NCI-H1092 treated with DMSO at 0.1 percent for 48 hours (cell line): ENCODE data around the gene NFIX.
"Not testable (repeated sequence)": the region's sequence is repeated elsewhere in the genome, so short reads cannot be mapped to it uniquely, and the experiment has no call there.

Source experiments
- DNase-seq: peaks from one replicate; lab custom pipeline; 2025; lab: John Stamatoyannopoulos, UW

Gene NFIX

GRCh38 chr19:12957389-12957952, 37.8 kb upstream of the NFIX start:
- DNase-seq: not testable (repeated sequence)

- DNase-seq: no peak
These were observed 35.8 kb upstream of the NFIX start for GRCh38 chr19:12959481-12959880.

GRCh38 chr19:12965017-12965811, 30.1 kb upstream of the NFIX start:
- peak; percentile 83 for DNase-seq

GRCh38 chr19:12965812-12966135, 29.5 kb upstream of the NFIX start:
- no peak for DNase-seq

- DNase-seq: no peak
These were observed 27.4 kb upstream of the NFIX start for GRCh38 chr19:12967907-12968306.

GRCh38 chr19:12969292-12969988, 25.8 kb upstream of the NFIX start, which contains the start of gene DAND5:
Gene DAND5 (plus strand): TSS chr19:12969576. CDS start chr19:12969661, 85 bp downstream.
- DNase-seq: peak; percentile 42

- DNase-seq: no peak
These were observed 25.0 kb upstream of the NFIX start for GRCh38 chr19:12970070-12970820.

- no peak for DNase-seq
These were observed 22.0 kb upstream of the NFIX start for GRCh38 chr19:12973236-12973635.

- peak; percentile 31 for DNase-seq
These were observed 20.7 kb upstream of the NFIX start for GRCh38 chr19:12974301-12975220.

- DNase-seq: peak; percentile 29
These were observed 20.0 kb upstream of the NFIX start for GRCh38 chr19:12975221-12975741.

GRCh38 chr19:12976109-12976508, 19.2 kb upstream of the NFIX start:
- DNase-seq: not testable (repeated sequence)

GRCh38 chr19:12979974-12980373, 15.3 kb upstream of the NFIX start:
- no peak for DNase-seq

- DNase-seq: no peak
These were observed 12.6 kb upstream of the NFIX start for GRCh38 chr19:12982648-12983047.

- peak; percentile 40 for DNase-seq
These were observed 12.2 kb upstream of the NFIX start for GRCh38 chr19:12983091-12983490.

GRCh38 chr19:12983542-12984142, 11.6 kb upstream of the NFIX start:
- peak; percentile 76 for DNase-seq

- no peak for DNase-seq
These were observed 11.1 kb upstream of the NFIX start for GRCh38 chr19:12984143-12984627.

- no peak for DNase-seq
These were observed 10.6 kb upstream of the NFIX start for GRCh38 chr19:12984683-12985048.

- no peak for DNase-seq
These were observed 10.1 kb upstream of the NFIX start for GRCh38 chr19:12985049-12985776.

GRCh38 chr19:12986726-12987125, 8.5 kb upstream of the NFIX start:
- DNase-seq: no peak

- no peak for DNase-seq
These were observed 8.1 kb upstream of the NFIX start for GRCh38 chr19:12987190-12987589.
